ENCODE data around the gene RNH1.
"Not testable (repeated sequence)": the region's sequence is repeated elsewhere in the genome, so short reads cannot be mapped to it uniquely, and the experiment has no call there.

Gene RNH1

GRCh38 chr11:520428-521176, 13.6 kb upstream of the RNH1 start:
- DNase-seq (ENCODE audit: low read depth): no peak

GRCh38 chr11:518463-519202, 11.6 kb upstream of the RNH1 start:
- peak; percentile 90 for DNase-seq (ENCODE audit: low read depth)

GRCh38 chr11:516918-517685, 10.1 kb upstream of the RNH1 start:
- DNase-seq (ENCODE audit: low read depth): not testable (repeated sequence)

- no peak for DNase-seq (ENCODE audit: low read depth)
Measured at GRCh38 chr11:516400-516799, 9.4 kb upstream of the RNH1 start.

- no peak for DNase-seq (ENCODE audit: low read depth)
Measured at GRCh38 chr11:515131-515530, 8.1 kb upstream of the RNH1 start.

GRCh38 chr11:514606-515005, 7.6 kb upstream of the RNH1 start:
- no peak for DNase-seq (ENCODE audit: low read depth)

GRCh38 chr11:512761-513595, 5.9 kb upstream of the RNH1 start:
- DNase-seq (ENCODE audit: low read depth): no peak

GRCh38 chr11:508956-509355, 1.9 kb upstream of the RNH1 start:
- DNase-seq (ENCODE audit: low read depth): no peak

- DNase-seq (ENCODE audit: low read depth): no peak
Measured at GRCh38 chr11:507727-508515, 879 bp upstream of the RNH1 start.

GRCh38 chr11:506238-506994, 626 bp downstream of the RNH1 start:
- peak; percentile 98 for DNase-seq (ENCODE audit: low read depth)

- DNase-seq (ENCODE audit: low read depth): no peak
Measured at GRCh38 chr11:504994-505344, 2.1 kb downstream of the RNH1 start.

- DNase-seq (ENCODE audit: low read depth): no peak
Measured at GRCh38 chr11:504053-504993, 2.7 kb downstream of the RNH1 start.

GRCh38 chr11:503179-503981, 3.7 kb downstream of the RNH1 start:
- no peak for DNase-seq (ENCODE audit: low read depth)

- no peak for DNase-seq (ENCODE audit: low read depth)
Measured at GRCh38 chr11:502288-503178, 4.5 kb downstream of the RNH1 start.

- DNase-seq (ENCODE audit: low read depth): no peak
Measured at GRCh38 chr11:501683-502287, 5.3 kb downstream of the RNH1 start.

- no peak for DNase-seq (ENCODE audit: low read depth)
Measured at GRCh38 chr11:501001-501682, 5.9 kb downstream of the RNH1 start.

All from stimulated activated CD8-positive, alpha-beta memory T cell treated with anti-CD3 and anti-CD28 coated beads, Interleukin-15, amount 100 ng/mL, for 24 hours (primary cell).